ENCODE measurements around the gene CACFD1. TPM values are rescaled to one million over a fixed set of nuclear protein-coding genes. Genes with fewer than 3 reads are reported as not detected.

Gene CACFD1
- total and polyA plus RNA-seq, 9 donors: 11.1 to 21.5 (median 15.3) TPM

DNA sequence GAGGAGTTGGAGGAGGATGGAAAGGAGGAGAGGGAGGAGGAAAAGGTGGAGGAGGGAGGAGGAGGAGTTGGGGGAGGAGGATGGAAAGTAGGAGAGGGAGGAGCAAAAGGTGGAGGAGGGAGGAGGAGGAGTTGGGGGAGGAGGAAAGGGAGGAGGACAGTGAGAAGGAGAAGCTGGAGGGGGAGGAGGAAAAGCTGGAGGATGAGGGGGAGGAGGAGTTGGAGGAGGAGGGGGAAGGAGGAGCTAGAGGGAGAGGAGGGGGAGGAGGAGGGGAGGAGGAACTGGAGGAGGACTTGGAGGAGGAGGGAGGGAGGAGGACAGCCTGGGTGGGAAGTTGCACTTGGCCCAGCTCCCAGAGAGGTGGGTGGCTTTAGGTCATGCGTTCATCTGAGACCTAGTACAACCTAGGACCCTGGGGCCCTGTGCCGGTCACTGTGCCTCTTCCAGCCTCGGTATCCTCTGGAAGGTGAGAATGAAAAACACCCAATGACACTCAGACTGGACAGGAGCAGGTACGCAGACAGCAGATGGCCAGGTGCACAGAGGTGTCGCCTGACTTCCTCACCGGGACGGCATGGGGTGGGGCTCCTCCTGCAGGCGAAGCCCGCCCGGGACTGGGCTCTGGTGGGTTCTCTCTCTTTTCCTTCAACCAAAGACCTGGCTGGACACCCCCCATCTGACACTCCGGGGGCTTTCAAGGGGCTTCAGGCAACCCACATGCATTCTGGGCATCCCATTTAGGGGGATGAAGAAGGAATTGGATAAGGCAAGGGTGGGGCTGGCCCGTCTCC lies 31.3 kb downstream of the CACFD1 start:
- no peak for DNase-seq
- Histone ChIP-seq H3K36me3 (ENCODE audit: control insufficient read depth, insufficient read depth, low read length) (no peaks in the 10 kb centered on the region), H3K27me3 (ENCODE audit: control insufficient read depth, insufficient read depth, low read length) (peaks cover 5% of the 10 kb centered on the region), H3K4me3 (ENCODE audit: low read length) (no peak overlapping the region), H3K27ac (ENCODE audit: low read length) (no peak overlapping the region), H3K4me1 (ENCODE audit: control insufficient read depth, insufficient read depth, low read length) (peaks cover 54% of the 10 kb centered on the region), H3K9me3 (replicated peaks; ENCODE audit: control insufficient read depth, low read depth, low read length) (no peaks in the 10 kb centered on the region)
- WGBS (ENCODE audit: insufficient coverage): 60% methylated on average over 10 of the region's 12 CpGs

DNA sequence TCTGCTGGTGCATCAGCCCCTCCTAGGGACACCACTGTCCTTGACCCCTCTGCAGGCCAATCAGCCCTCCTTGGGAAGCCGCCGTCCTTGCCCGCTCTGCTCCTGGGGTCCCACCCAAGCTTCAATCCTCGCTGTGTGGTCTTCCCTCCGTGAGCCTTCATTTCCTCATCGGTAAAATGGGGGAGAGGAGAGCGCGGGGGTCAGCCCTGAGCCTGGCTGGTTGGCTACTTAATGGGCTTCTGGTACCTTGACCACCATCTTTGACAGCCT lies 31.8 kb downstream of the CACFD1 start:
- 98% methylated on average over 6 of the region's 8 CpGs for WGBS (ENCODE audit: insufficient coverage)
- no peak overlapping the region for H3K4me3 ChIP-seq (ENCODE audit: low read length)
- no peaks in the 10 kb centered on the region for H3K36me3 ChIP-seq (ENCODE audit: control insufficient read depth, insufficient read depth, low read length)
- no peaks in the 10 kb centered on the region for H3K9me3 ChIP-seq (replicated peaks; ENCODE audit: control insufficient read depth, low read depth, low read length)
- H3K4me1 ChIP-seq (ENCODE audit: control insufficient read depth, insufficient read depth, low read length): peaks cover 52% of the 10 kb centered on the region
- DNase-seq: no peak
- H3K27ac ChIP-seq (ENCODE audit: low read length): no peak overlapping the region
- peaks cover 9% of the 10 kb centered on the region for H3K27me3 ChIP-seq (ENCODE audit: control insufficient read depth, insufficient read depth, low read length)

DNA sequence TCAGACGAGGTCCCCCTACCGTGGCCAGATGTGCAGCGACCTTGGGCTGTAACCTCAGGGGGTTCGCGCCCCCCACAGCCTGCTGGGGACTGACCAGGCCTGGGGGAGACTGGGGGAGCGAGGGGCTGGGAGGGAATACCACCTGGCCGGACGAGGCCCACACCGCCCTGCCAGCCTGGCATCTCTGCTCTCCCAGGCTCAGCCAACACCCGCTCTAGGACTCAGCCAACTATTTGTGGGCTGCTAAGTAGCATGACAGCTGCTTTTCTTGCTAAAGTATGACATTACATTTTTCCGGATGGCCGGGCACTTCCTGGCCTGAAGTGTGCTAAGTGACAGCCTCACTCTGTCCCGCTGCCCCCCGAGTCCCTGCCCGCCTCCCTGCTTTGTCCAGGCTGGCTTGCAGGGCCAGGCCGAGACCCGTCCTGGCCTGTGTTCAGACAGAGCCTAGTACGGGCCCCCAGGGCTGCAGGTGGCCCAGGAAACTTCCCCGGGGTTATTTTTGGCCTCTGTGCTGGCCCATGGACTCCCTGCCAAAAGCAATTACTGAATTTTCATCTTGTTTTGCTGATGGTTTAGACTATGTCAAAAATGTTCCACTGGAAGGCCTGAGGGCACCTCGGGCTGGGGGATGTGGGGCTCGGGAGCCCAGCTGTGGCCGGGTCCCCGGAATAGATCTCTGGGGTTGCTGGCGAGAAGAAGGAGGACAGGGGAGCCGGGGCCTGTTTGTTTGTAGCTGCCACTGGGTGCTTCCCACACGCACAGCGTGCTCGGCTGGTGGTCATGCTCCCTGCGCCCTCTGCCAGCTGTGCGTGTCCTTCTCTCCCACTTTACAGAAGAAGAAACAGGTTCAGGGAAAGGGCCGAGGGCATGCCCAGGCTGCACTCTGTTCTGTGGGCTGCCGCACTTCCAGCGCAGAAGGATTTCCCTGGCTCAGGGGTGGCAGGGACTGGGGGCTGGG lies 32.6 kb downstream of the CACFD1 start:
- 41% methylated on average over 30 of the region's 33 CpGs for WGBS (ENCODE audit: insufficient coverage)
- Histone ChIP-seq H3K36me3 (ENCODE audit: control insufficient read depth, insufficient read depth, low read length) (no peaks in the 10 kb centered on the region), H3K4me1 (ENCODE audit: control insufficient read depth, insufficient read depth, low read length) (peaks cover 57% of the 10 kb centered on the region), H3K9me3 (replicated peaks; ENCODE audit: control insufficient read depth, low read depth, low read length) (no peaks in the 10 kb centered on the region), H3K27me3 (ENCODE audit: control insufficient read depth, insufficient read depth, low read length) (peaks cover 17% of the 10 kb centered on the region), H3K4me3 (ENCODE audit: low read length) (no peak overlapping the region), H3K27ac (ENCODE audit: low read length) (peak overlapping the region; percentile 83)
- DNase-seq: peak; percentile 89

GRCh38 chr9:133493428-133493827 lies 33.6 kb downstream of the CACFD1 start:
- Histone ChIP-seq H3K36me3 (ENCODE audit: control insufficient read depth, insufficient read depth, low read length) (no peaks in the 10 kb centered on the region), H3K4me1 (ENCODE audit: control insufficient read depth, insufficient read depth, low read length) (peaks cover 49% of the 10 kb centered on the region), H3K27me3 (ENCODE audit: control insufficient read depth, insufficient read depth, low read length) (peaks cover 17% of the 10 kb centered on the region), H3K4me3 (ENCODE audit: low read length) (no peak overlapping the region), H3K9me3 (replicated peaks; ENCODE audit: control insufficient read depth, low read depth, low read length) (no peaks in the 10 kb centered on the region), H3K27ac (ENCODE audit: low read length) (no peak overlapping the region)
- 76% methylated on average over 11 of the region's 11 CpGs for WGBS (ENCODE audit: insufficient coverage)
- DNase-seq: no peak

- H3K27ac ChIP-seq (ENCODE audit: low read length): no peak overlapping the region
- H3K27me3 ChIP-seq (ENCODE audit: control insufficient read depth, insufficient read depth, low read length): peaks cover 22% of the 10 kb centered on the region
- H3K4me3 ChIP-seq (ENCODE audit: low read length): no peak overlapping the region
- no peaks in the 10 kb centered on the region for H3K9me3 ChIP-seq (replicated peaks; ENCODE audit: control insufficient read depth, low read depth, low read length)
- H3K36me3 ChIP-seq (ENCODE audit: control insufficient read depth, insufficient read depth, low read length): no peaks in the 10 kb centered on the region
- no peak for DNase-seq
- H3K4me1 ChIP-seq (ENCODE audit: control insufficient read depth, insufficient read depth, low read length): peaks cover 54% of the 10 kb centered on the region
- WGBS (ENCODE audit: insufficient coverage): 90% methylated on average over 23 of the region's 23 CpGs
These were observed 34.2 kb downstream of the CACFD1 start for GRCh38 chr9:133493845-133494540.

DNA sequence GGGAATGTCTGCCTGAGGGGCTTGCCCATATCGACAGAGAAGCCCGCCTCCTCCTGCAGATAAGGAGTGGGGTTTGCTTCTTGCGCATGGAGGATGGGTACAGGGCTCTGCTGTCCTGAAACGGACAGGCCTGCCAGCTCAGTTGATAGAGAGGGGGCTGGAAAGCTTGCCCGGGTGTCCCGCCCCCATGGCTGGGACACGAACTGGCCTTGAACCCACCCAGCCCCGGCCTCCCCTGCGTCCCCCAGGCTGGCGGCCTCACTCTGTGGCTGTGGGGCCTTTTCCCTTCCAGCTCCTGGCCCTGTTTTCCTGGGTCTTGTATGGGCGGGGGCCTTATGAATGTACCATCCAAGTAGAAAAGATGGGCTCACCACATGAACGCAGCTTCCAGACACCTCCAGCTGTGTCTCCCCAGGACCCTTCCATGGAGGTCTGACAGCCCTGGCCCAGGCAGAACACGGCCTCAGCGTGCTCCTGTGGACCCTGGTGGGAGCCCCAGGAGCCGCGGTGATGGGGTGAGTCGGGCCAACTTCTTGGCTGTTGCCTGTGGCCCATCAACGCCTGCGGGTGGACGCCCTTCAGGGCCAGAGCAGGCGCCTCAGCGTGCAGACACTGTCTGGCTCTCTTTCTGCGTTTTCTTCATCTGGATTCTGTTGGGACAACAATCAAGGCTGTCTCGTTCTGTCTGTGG lies 35.0 kb downstream of the CACFD1 start:
- WGBS (ENCODE audit: insufficient coverage): 60% methylated on average over 21 of the region's 24 CpGs
- peaks cover 28% of the 10 kb centered on the region for H3K27me3 ChIP-seq (ENCODE audit: control insufficient read depth, insufficient read depth, low read length)
- H3K4me1 ChIP-seq (ENCODE audit: control insufficient read depth, insufficient read depth, low read length): peaks cover 61% of the 10 kb centered on the region
- no peaks in the 10 kb centered on the region for H3K9me3 ChIP-seq (replicated peaks; ENCODE audit: control insufficient read depth, low read depth, low read length)
- H3K36me3 ChIP-seq (ENCODE audit: control insufficient read depth, insufficient read depth, low read length): no peaks in the 10 kb centered on the region
- no peak for DNase-seq
- no peak overlapping the region for H3K27ac ChIP-seq (ENCODE audit: low read length)
- H3K4me3 ChIP-seq (ENCODE audit: low read length): no peak overlapping the region

DNA sequence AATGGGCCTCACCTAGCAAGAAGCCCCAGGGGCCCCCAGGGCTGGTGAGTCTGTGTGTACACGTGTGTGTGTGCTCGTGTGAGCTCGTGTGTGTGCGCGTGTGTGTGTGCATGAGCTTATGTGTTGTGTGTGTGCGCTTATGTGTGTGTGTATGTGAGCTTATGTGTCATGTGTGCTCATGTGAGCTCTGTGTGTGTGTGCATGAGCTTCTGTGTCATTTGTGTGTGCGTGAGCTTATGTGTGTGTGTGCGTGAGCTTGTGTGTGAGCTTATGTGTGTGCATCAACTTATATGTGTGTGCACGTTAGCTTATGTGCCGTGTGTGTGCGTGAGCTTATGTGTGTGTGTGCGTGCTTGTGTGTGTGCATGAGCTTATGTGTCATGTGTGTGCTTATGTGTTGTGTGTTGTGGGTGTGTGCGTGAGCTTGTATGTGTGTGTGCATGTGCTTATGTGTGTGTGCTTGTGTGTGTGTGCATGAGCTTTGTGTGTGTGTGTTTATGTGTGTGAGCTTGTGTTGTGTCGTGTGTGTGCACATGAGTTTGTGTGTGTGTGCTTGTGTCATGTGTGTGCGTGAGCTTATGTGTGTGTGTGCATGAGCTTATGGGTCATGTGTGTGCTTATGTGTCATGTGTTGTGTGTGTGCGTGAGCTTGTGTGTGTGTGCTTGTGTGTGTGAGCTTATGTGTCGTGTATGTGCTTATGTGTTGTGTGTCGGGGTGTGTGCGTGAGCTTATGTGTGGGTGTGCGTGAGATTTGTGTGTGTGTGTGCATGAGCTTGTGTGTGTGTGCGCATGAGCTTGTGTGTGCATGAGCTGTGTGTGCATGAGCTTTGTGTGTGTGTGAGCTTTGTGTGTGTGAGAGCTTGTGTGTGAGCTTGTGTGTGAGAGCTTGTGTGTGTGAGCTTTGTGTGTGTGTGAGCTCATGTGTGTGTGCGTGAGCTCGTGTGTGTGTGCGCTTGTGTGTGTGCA lies 35.8 kb downstream of the CACFD1 start:
- H3K4me1 ChIP-seq (ENCODE audit: control insufficient read depth, insufficient read depth, low read length): peaks cover 61% of the 10 kb centered on the region
- DNase-seq: no peak
- H3K4me3 ChIP-seq (ENCODE audit: low read length): no peak overlapping the region
- 85% methylated on average over 24 of the region's 24 CpGs for WGBS (ENCODE audit: insufficient coverage)
- no peak overlapping the region for H3K27ac ChIP-seq (ENCODE audit: low read length)
- H3K36me3 ChIP-seq (ENCODE audit: control insufficient read depth, insufficient read depth, low read length): no peaks in the 10 kb centered on the region
- no peaks in the 10 kb centered on the region for H3K9me3 ChIP-seq (replicated peaks; ENCODE audit: control insufficient read depth, low read depth, low read length)
- H3K27me3 ChIP-seq (ENCODE audit: control insufficient read depth, insufficient read depth, low read length): peaks cover 26% of the 10 kb centered on the region

DNA sequence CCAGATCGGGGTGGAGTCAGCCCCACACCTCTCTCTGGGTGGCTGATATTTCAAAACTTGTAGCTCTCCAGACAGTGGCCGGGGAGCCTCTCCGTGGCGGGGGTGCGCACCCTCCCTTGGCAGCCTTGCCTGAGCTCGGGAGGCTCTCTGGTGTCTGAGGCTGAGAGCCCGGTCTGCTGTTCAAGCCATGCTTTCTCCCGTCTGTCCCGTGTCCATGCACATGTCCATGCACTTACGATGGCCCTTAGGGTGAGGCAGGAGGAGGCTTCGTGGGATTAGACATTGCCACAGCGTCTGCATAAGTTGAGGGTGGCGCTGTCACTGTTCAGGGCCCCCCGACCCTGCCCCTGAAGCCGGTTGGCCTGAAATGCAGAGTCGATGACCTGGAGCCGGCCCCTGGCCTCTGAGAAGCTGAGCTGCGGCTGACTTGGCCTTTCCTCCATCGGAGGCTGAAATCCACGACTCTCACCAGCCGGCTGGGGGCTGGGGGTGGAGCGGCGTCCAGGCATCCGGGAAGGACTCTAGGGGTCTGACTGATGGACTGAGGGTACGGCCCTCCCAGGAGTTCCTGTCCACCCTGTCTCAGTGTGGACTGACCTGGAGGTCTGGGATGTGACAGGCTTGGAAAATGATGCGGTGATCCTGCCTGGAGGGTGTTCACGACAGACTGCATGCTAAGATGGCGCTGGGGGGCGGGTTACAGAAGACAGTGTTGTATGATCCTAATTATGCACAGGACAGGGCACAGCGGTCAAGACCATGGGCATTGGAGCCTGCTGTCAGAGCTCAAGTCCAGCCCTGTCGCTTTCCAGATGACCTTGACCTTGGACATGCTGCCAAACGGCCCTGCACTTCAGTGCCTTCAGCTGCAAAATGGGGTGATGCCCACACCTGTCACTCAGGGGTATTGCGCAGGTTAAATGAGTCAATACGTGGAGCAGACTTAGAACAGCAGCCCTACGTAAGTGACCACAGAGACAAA lies 37.4 kb downstream of the CACFD1 start:
- no peak overlapping the region for H3K4me3 ChIP-seq (ENCODE audit: low read length)
- H3K36me3 ChIP-seq (ENCODE audit: control insufficient read depth, insufficient read depth, low read length): no peaks in the 10 kb centered on the region
- H3K9me3 ChIP-seq (replicated peaks; ENCODE audit: control insufficient read depth, low read depth, low read length): peaks cover 12% of the 10 kb centered on the region
- 53% methylated on average over 28 of the region's 35 CpGs for WGBS (ENCODE audit: insufficient coverage)
- peaks cover 48% of the 10 kb centered on the region for H3K4me1 ChIP-seq (ENCODE audit: control insufficient read depth, insufficient read depth, low read length)
- no peak for DNase-seq
- H3K27ac ChIP-seq (ENCODE audit: low read length): no peak overlapping the region
- peaks cover 26% of the 10 kb centered on the region for H3K27me3 ChIP-seq (ENCODE audit: control insufficient read depth, insufficient read depth, low read length)
